H1 (cell line): Measurements from ENCODE around the gene SLC28A2. TPM values are rescaled to one million over a fixed set of nuclear protein-coding genes. Genes with fewer than 3 reads are reported as not detected.

Experiments
- BACH1 ChIP-seq: IDR thresholded peaks from 2 replicates; pipeline ENCODE4 v1.6.1; 2012; ENCODE audit warnings: low read length, improper control_type of control experiment
- CHD2 ChIP-seq: IDR thresholded peaks from 2 replicates; pipeline ENCODE4 v1.6.1; 2012; ENCODE audit warnings: low read length, improper control_type of control experiment
- SAP30 ChIP-seq: fragments of 300-600 bp; sonication (generic); IDR thresholded peaks from 2 replicates; pipeline ENCODE4 v1.7.1; 2012; ENCODE audit warnings: low read length, moderate library complexity, mild to moderate bottlenecking, inconsistent platforms; ENCODE audit not compliant: insufficient read depth, insufficient replicate concordance
- TAF7 ChIP-seq: optimal IDR thresholded peaks from 2 replicates; pipeline ENCODE3; 2011; ENCODE audit warnings: low read depth, mild to moderate bottlenecking, inconsistent platforms, low read length, moderate library complexity, borderline replicate concordance
- polyA plus RNA-seq, 7 experiments: library from polyadenylated mRNA; depleted of rRNA in 3 of 7; stranded (reverse) in 5 of 7; unstranded in 2 of 7; fragments of >200 nt in 5 of 7; fragments of 200-250 nt in 2 of 7; gene quantifications; 1 replicate in 5 of 7; 2 replicates in 1 of 7; 4 replicates in 1 of 7; pipeline versions ENCODE4 v1.2.1 to v1.2.3, GENCODE V29; 2011 to 2013; ENCODE audit warnings: missing spikeins in 2 of 7, mixed read lengths in 2 of 7
- total RNA-seq: library from RNA; stranded (reverse); fragmentation: NEBNext Ultra II Directional; extraction: Animal tissue kit (Norgen Biotek cat#: 25700); gene quantifications from 2 replicates; pipeline ENCODE4 v1.2.1, GENCODE V29; 2021

The SLC28A2 gene
- total and polyA plus RNA-seq, 2 of the 8 experiments (the other 6 are each of a cell fraction or from before 2014, with no cell fraction given): 0.11 TPM; not detected in 1

- TF ChIP-seq SAP30: no peak
- TF ChIP-seq TAF7: no peak
- no peak for TF ChIP-seq CHD2
- no peak for TF ChIP-seq BACH1
- TF ChIP-seq, all 59 proteins: peak for 0
Observed at GRCh38 chr15:45251888-45252287, at the start of gene SLC28A2 (continued).
